ENCODE data around the gene NTHL1.

NTHL1 gene

DNA sequence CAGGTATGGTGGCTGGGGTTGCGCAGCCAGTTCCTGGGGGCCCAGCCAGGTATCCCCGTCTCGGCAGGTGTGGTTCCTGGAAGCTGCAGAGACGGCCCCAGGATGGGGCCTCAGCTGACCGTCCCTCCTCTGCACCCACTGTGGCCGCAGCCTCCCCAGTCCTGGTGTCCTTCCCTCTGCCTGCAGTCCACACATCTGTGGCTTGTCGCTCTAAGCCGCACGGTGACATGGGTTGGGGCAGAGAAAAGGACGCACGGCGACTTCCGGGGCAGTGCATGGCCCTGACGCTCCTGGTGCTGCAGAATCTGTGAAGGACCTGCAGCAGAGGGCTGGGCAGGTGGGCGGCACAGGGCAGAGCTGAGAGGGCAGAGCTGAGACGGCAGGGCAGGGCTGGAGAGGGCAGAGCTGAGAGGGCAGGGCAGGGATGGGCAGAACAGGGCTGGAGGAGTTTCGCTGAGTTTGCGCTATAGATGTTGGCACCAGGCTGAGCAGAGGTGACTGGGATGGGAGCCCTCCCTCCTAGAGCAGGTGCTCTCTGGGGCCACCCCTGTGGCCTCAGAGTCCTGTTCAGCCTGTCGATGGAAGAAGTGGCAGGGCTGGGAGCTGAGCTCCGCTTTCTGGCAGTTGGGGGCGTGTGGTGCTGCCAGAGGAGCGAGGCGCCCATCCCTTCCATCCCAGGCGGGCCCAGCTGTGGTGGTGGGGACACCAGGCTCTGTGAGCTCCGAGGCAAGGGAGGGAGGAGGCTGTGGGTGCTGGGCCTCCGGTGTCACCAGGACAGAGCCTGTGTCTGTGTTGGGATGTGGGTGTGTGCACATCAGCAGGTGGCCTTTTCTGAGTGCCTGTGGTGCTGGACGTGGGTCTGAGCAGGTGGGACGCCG is 23.2 kb upstream of the NTHL1 start:
- intact Hi-C loops (cut with DNase I): no loop called here
- no peak for DNase-seq

DNA sequence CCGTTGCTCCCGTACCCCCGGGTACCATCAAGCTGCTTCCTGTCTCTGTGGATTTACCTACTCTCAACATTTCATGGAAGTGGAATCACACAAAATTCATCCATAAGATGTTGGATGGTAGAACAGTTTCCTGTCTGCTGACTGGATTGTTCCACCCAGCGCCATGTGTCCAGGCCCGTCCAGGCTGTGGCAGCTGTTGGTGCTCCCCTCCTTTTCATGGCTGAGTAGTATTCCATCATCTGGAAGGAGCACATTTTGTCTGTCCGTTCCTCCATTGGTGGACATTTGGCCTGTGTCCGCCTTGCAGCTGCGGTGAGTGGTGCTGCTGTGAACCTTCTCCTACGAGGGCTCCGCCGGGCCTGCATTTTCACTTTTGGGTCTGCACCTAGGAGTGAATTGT is 18.5 kb upstream of the NTHL1 start:
- no peak for DNase-seq
- intact Hi-C loops (cut with DNase I): no loop called here

DNA sequence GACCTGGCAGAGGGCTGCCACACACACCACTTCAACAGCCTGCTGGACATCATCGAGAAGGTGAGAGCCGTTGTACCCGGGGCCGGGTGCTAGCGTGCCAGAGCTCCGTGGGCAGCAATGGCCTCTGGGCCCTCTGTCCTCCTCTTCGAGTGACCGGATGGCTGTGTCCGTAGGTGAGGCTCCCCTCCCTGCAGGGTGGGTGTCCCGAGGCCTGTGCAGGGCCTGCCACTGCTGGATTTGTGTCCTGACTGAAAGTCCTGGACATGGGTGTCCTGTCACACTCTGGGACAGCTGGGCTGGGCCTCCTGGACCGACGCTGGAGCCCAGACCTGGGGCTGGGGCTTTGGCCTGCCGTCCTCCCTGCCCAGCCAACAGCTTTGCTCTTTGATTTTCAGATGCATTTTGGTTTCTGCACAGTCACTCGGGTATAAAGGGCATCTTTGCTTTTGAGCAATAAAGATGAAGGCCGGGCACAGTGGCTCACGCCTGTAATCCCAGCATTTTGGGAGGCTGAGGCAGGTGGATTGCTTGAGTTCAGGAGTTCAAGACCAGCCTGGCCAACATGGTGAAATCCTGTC is 16.8 kb upstream of the NTHL1 start:
- no peak for DNase-seq
- intact Hi-C loops (cut with DNase I): no loop called here

DNA sequence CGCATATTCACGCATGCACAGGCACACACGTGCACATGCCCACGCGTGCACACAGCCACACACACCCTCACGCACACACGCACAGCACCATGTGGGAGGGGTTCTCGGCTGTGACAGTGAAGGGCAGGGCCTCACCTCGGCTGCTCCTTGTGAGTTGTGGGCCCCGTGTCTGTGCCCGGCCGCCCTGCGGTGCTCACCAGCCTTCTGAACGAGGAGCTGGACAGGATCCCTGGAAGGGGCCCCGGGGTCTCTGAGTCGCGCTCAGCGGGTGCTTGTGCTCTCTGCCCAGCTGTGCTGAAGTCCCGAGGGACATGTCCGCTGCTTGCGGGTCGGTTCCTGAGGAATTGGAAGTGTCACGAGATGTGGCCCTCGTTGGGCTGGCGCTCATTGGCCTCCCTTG is 16.2 kb upstream of the NTHL1 start:
- intact Hi-C loops (cut with DNase I): no loop called here
- no peak for DNase-seq

DNA sequence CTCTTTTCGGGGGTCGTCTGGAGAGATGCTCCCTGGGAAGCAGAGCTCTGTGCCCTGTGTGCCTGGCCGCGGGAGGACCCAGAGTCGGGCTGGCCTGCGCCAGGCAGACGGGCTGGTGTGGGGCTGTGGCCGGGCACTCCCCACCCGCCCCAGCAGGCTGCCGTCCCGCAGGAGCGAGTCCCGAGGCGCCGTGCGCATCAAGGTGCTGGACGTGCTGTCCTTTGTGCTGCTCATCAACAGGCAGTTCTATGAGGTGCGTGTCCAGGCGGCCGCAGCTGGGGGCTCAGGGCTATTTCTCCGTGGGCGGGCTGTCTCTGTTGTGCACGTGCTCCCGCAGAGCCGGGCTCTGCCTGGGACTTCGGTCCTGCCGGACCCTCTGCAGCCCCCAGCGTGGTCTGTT is 15.2 kb upstream of the NTHL1 start:
- no peak for DNase-seq
- intact Hi-C loops (cut with DNase I): no loop called here

DNA sequence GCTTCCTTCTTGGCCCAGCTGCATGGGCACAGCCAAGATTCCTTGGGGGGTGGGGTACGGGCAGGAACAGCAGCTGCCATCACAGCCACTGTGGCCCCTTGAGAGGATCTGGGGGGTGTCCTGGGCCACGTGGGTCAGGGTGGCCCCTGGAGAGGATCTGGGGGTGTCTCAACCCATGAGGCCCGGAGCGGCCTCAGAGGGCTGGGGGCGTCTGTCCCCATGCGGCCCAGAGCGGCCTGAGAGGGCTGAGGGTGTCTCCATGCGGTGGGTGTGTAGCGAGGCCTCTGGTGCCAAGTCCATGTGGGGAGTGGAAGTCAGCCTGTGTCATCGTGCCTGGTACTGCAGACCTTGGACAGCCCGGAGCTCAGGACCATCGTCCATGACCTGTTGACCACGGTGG is 13.9 kb upstream of the NTHL1 start:
- no peak for DNase-seq
- intact Hi-C loops (cut with DNase I): no loop called here

DNA sequence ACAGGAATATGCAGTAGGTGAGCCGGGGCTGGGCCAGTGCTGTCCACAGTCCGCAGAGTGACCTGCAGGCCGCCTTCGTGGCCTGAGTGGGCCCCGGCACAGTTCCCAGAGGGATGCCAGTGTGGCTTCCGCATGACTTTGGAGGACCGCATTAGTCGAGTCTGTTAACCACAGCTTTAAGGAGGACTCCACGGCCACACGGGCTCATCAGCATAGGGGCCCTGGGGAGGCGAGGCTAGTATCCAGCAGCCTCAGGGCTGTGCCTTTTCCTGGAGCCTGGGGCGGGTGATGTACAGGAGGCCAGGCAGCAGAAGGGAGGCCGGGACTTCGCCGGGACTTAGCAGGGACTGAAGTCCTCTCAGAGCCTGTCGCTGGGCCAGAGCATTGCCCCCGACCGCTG is 13.4 kb upstream of the NTHL1 start:
- intact Hi-C loops (cut with DNase I): no loop called here

DNA sequence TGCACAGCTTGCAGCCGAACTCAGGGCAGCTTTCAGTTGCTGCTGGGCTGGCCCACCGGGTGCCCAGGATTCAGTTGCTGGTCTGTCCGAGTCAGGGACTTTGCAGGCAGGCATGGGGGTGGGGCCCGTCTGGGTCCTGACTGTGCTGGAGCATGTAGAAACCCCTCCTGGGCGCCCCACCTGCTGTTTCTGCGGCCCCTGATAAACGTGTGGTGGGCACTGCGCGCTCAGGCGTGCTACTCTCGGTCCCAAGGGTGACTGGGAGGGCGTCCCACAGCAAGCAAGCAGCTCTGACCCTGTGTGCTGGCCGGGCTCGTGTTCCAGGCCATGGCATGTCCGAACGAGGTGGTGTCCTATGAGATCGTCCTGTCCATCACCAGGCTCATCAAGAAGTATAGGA is 12.7 kb upstream of the NTHL1 start:
- intact Hi-C loops (cut with DNase I): no loop called here

More for the DNA sequence above, 13.4 kb upstream of the NTHL1 start:
- DNase-seq: no peak

DNA sequence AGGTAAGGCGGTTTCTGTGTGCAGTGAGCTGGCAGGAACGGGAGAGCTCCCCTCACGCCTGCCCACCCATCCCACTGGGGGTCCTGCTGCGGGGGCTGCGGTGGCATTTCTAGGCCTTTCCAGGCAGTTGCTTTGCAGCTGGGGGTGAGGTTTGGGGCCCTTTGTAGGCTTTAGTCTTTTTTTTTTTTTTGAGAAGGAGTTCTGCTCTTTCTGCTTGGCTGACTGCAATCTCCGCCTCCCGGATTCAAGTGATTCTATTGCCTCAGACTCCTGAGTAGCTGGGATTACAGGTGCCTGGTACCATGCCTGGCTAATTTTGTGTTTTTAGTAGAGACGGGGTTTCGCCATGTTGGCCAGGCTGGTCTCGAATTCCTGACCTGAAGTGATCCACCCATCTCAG is 11.2 kb upstream of the NTHL1 start:
- intact Hi-C loops (cut with DNase I): no loop called here
- DNase-seq: no peak

More for the DNA sequence above, 12.7 kb upstream of the NTHL1 start:
- no peak for DNase-seq

DNA sequence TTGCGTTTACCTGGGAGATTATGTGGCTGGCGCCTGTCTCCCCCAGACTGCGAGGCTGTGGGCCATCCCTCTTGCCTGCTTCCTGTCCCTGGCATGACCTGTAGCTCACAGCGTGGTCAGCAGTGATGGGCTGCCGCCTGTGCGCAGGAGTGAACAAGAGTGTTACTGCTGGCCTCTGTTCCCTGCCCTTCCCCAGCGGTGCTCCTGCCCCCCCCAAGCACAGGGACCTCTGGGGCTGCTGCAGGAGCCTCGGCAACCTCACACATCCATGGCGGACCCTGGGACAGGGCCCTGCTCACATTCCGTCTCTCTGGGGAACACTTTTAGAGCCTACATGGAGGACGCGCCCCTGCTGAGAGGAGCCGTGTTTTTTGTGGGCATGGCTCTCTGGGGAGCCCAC is 10.8 kb upstream of the NTHL1 start:
- intact Hi-C loops (cut with DNase I): no loop called here
- DNase-seq: no peak

DNA sequence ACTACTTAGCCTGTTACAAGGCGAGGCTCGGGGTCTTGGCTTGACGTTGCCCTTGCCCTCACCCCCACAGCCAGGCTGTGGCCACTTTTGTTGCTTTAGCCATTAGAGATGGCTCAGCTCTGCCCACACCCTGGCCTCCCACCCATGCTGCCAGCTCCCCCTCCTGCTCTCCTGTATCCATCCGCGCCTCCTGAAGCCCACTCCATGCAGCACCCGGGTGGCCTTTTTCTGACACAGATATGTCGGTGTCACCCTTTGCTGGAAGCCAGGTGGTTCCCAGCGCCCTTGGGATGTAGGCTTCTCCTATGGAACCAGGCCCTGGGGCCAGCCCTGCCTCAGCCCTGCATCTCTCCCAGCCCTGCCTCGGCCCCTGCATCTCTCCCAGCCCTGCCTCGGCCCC is 9.8 kb upstream of the NTHL1 start:
- intact Hi-C loops (cut with DNase I): no loop called here
- no peak for DNase-seq

DNA sequence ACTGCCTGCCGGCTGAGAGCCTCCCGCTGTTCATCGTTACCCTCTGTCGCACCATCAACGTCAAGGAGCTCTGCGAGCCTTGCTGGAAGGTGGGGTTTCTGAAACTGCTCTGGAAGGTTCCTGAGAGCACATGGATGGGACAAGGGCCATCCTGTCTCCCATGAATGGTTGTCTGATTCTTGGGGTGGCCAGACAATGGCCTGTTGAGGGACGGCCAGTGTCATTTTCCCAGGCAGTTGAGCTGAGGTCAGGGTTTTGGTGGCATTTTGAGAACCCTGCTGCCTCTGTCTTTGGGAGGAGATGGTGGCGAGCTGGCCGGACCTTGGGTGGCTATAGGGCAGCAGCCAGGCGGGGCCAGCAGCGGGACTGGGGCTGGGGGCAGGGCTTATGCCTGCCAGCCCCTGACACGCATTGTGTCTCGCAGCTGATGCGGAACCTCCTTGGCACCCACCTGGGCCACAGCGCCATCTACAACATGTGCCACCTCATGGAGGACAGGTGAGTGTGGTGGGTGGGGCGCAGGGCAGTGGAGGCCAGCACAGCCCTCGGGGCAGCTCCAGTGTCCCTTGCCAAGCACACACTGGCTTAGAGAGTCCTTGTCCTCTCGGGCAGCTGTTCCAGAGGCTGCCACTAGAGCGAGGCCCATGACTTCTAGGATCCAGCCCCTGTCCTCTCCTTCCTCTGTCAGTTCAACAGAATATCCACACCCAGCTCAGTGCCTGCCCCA is 9.2 kb upstream of the NTHL1 start:
- intact Hi-C loops (cut with DNase I): loop anchor here (1.0 kb wide), 1 partner anchor 34 kb away; no protein-coding TSS in a partner anchor
- DNase-seq: peak in 3 of 10 donors; percentile 14 to 62 (median 42)

DNA sequence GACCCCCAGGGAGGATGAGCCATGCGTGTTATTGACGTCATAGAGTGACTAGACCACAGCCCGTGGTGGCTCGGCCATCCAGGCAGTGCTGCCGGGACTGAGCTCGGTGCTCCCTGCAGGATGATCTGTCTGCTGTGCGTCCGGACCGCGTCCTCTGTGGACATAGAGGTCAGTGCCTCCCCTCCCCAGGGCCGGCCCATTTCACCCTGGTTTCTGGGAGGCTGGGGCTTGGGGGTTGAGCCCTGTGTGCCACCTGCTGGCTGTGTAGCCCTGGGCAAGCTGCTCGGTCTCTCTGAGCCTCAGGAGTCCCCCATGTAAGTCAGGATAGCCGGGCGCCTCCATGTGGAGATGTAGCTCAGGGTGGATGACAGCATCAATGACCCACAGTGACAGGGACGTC is 8.4 kb upstream of the NTHL1 start:
- intact Hi-C loops (cut with DNase I): loop anchor here (1.0 kb wide), 1 partner anchor 33 kb away; no protein-coding TSS in a partner anchor
- DNase-seq: peak in 2 of 10 donors; percentile 25 to 54

DNA sequence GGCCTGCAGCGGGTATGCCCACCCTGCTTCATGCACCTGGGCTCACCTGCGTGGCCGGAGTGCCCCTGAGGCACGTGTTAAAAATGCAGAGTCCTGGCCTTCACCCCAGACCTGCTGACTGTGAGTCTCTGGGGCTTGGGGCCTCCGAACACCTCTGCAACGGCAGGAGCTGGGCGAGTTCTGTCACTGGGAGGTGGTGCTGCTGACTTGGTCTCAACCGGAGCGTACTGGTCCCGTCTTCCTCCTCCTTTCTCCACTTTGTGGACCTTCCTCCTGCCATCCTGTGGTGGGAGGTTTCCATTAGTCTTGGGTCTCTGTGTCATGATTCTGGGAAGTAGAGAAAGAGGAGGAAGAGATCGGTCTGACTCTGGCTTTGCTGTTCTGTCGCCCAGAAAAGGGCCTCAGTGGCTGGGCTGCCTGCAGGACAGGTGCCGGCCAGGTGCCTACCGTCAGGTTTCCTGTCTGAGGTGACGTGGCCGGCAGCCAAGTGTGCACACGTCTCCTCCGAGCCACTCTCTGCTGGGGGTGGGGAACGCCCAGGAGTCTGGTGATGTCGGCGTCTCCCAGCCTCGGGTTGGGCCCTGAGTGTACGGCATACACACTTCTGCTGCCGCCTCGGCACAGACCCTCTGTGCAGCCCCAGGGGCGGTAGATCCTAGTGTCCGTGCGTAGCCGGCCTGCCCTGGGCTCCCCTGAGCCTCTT is 7.1 kb upstream of the NTHL1 start:
- intact Hi-C loops (cut with DNase I): no loop called here
- no peak for DNase-seq

DNA sequence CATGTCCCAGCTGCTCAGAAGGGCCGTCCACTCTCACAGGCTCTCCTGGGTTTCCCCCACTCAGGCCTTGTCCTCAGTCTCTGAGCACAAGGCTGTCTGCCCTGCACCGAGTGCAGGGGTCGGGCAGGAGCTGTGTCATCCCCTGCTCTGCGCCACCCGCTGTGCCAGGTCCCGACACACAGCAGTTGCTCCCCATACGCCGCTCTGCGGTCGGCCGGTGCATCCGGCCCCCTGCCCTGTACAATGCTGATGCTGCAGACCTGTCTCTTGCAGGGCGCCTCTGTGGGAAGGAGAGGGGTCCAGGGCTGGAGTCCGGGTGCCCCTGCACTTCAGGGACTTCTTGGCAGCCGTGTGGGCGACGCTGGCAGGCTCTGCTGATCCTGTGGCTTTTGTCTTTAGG is 6.3 kb upstream of the NTHL1 start:
- no peak for DNase-seq
- intact Hi-C loops (cut with DNase I): no loop called here

DNA sequence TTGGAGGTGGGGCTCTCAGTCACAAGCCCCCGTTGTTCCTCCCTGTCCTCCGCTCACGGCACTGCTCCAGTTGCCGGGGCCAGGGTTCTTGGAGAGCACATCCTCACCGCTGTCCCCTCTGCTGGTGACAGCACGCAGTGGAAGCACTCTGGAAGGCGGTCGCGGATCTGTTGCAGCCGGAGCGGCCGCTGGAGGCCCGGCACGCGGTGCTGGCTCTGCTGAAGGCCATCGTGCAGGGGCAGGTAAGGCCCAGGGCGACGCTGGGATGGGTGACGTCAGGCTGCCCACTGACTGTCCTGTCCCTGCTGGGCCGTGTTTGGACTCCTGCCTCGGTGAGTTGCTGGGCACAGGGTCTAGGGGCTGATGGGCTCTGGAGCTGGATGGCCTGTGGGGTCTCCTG is 5.6 kb upstream of the NTHL1 start:
- intact Hi-C loops (cut with DNase I): no loop called here
- DNase-seq: no peak

DNA sequence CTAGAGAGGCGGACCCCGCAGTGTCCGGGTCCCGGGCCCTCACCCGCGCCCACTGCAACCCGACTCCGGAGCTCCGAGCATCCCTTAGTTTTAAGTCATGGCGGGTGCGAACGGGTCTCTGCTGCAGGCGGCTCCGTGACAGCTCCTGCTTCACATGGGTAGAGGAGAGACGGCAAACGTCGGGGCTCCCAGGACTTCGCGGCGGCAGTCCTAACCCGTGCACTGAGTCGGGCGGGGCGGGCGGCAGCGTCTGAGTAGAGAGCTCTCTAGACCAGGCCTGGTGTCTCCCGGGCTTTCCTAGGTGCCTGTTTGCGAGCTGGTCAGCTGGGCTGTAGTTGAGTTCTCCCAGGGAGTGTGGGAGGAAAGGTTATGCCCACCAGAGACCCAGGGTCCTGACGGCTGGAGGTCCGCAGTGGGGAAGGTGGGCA is 496 bp upstream of the NTHL1 start:
- DNase-seq: peak in 1 of 10 donors; percentile 89
- intact Hi-C loops (cut with DNase I): no loop called here

DNA sequence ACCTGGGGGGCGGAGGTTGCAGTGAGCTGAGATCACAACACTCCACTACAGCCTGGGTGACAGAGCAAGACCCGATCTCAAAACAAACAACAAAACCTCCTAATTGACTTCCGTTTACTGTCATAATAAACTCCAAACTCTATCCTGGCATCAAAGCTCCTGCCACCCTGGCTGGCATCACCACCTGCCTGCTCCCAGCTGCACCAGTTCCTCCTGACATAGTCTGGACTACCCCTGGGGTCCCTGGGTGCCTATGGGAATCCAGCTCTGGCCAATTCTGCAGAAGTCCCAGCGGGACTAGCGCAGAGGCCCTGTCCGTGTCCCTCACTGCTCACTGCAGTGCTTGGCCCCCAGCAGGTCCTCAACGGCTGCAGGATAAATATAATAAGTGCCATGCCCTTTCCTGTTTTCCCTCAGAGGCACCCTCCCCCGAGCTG is 723 bp downstream of the NTHL1 start:
- intact Hi-C loops (cut with DNase I): no loop called here
- DNase-seq: no peak

DNA sequence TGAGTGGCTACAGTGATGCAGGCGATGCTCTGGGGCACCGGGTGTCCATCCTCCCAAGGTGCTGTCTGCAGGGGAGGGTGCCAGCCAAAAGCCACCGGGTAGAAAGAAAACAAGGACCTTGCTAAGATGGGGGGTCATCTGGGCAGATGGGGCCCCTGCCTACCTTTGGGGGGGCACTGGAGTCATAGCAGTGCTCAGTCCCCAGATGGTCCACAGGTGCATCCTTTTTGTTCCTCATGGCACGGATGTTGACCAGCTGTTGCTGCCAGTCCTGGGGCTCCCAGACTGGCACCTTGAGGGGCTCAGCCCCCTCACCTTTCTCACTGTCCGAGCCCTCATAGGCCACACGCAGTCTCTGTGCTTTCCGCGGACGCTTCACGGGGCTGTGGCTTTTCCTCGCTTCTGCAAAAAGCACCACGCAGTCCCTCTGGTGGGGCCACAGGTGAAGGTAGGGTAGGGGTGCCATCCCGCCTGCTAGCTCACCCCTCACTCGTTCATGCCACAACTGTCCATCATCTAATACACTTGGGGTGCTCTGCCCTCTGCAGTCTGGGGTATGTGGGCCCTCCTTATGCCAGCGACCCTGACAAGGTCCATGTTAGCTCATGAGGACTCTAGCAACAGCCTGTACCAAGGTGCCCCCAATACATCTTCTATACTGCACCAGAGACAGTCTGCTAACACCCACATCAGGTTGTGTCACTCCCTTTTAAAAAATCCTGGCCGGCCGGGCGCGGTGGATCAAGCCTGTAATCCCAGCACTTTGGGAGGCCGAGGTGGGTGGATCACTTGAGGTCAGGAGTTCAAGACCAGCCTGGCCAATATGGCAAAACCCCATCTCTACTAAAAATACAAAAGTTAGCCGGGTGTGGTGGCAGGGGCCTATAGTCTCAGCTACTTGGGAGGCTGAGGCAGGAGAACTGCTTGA is 1.4 kb downstream of the NTHL1 start:
- intact Hi-C loops (cut with DNase I): no loop called here

DNA sequence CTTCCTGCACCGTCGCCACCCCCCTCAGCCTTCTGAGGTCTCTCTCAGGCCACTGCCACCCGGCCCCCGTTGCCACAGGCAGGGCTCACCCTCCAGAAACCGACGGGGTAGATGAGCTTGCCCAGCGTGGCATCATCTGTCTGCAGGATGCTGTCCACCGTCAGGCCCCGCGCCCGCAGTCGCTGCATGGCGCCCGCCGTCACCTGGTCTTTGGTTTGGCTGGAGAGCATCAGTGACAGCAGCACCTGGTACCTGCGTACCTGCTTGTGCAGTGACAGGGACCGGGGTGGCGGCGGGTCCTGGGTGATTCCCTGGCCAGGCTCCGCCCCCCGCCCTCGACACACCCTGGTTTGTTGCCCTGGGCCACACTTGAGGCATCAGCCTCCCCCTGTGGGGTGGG is 3.1 kb downstream of the NTHL1 start:
- intact Hi-C loops (cut with DNase I): no loop called here
- DNase-seq: no peak

More for the DNA sequence above, 1.4 kb downstream of the NTHL1 start:
- DNase-seq: no peak

Measured in posterior cingulate gyrus (tissue), 11 donors.